ENCODE data around the gene CTBP2.

Gene CTBP2

GRCh38 chr10:124977161-124977560 lies 183.2 kb downstream of the CTBP2 start:
- DNase-seq (ENCODE audit: low spot score): no peak

DNA sequence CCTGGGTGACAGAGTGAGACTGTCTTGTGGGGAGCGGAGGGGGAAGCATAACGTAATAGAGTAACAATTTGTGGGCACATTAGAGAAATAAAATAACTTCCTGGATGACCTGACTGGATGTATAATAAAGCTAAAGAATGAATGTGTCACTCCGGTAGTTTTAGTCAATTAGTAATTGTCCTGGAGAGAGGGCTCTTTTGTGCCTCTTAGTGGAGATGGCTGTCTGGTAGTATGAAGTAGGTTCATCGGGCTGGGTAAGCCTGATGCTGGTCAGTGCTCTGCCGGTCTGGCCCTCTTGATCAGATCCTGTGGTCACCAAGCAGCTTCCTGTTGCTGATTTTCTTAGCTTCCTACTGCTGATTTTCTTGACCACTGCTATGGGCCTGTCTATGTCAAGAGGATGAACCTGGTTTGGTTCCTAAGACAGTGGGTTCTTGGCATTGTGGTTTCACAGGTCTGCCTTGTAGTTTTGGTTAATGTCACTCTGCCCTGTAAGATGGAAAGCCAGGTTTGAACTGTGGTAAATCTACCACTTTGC lies 184.3 kb downstream of the CTBP2 start:
- DNase-seq (ENCODE audit: low spot score): no peak

DNA sequence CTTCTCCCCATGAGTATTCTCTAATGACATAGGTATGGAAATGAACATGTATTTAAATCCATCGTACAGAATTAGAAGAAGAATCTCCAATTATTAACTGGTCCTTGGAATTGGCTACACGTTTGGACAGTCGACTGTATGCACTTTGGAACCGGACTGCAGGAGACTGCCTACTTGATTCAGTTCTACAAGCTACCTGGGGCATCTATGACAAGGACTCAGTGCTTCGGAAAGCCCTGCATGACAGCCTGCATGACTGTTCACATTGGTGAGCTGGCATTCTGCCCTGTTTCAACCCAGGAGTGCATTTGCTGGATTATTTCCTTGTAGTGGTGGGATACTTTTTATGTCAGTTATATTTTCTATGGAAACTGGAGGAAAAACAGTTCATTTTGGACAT lies 186.2 kb downstream of the CTBP2 start:
- no peak for DNase-seq (ENCODE audit: low spot score)

DNA sequence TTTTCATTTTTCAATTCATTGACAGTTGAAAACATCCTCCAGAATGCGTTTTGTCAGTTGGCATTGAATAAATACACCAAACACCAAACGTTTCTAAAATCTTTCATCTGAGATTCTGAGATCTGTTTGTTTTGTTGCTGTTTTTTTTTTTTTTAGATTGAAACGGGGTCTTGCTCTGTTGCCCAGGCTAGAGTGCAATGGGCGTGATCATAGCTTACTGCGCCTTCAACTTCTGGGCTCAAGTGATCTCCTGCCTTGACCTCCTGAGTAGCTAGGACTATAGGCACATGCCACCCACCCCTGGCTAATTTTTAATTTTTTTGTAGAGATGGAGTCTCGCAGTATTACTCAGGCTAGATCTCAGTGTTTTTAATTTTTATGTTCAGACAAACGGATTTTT lies 187.7 kb downstream of the CTBP2 start:
- DNase-seq (ENCODE audit: low spot score): no peak

DNA sequence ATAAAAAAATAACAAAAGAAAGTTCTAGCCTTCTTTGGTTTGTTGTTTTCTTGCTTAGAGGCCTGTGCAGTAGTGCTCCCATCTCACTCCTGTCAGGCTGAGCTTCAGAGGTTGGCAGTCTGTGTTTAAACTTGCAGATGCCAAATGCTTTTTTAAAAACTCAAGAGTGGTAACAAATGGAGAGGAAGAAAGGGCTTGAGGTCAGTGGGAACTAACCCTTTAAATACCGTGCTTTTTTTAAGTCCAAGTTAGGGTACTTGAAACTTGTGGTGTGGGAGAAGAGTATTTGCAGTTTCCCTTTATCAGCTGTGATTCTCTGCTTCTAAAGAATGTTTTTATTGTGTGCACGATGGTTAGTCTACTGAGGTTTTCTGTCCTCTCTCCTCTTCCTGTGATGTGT lies 189.1 kb downstream of the CTBP2 start:
- no peak for DNase-seq (ENCODE audit: low spot score)

DNA sequence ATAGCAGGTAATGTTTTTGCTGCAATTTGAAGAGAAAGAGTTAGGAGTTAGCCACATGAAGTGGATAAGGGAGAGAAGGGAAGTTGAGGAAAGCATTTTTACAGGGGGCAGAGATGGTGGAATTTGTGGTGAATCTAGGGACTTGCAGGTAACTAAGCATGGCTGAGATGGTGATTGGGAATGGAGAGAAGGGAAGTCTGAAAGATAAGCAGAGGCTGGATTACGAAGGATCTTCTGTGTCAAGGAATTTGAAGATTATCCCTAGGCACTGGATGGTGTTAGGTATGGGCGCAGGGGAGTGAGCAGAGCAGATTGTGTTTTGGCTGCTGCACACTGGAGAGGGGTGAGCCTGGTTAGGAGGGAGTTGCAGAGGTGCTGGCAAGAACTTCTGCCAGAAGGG lies 193.1 kb downstream of the CTBP2 start:
- DNase-seq (ENCODE audit: low spot score): no peak

DNA sequence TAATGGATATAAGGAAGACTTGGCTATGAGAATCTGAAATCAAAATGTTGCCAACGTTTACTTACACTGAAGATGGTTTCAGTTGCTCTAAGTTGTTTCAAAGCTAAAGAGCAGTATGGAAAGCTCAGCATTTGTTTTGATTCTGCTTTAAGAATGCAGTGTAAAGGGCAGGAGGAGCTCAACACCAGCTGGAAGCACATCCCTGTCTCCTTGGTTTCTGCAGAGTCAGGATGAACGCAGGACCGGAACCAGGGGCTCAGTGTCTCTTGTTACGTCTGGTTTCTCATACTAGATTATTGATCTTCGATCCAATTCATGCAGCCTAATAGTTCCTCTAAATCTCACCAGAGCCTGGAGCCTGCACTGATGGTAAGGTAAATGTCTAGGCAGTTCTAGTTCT lies 194.4 kb downstream of the CTBP2 start:
- DNase-seq (ENCODE audit: low spot score): no peak

GRCh38 chr10:124963866-124964720 lies 196.3 kb downstream of the CTBP2 start:
- no peak for DNase-seq (ENCODE audit: low spot score)

DNA sequence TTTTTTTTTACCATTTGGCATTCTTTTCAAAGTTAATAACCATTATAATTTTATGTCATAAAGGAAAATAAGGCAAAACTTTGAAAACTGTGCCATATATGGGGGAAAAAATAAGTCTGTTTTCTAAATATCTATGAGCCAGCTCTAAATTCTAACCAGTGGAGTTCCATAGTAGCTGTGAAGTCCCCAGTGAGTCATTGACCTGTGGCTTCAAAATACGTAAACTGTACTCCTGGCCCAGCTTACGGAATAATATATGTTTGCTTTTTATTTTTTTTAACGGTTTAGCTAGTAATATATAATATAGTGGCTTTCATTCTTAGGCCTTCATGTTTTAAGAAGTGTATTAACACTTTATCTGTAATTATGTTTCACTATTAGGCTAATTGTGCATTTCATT lies 197.9 kb downstream of the CTBP2 start:
- DNase-seq (ENCODE audit: low spot score): no peak

- DNase-seq (ENCODE audit: low spot score): no peak
Observed at GRCh38 chr10:124961248-124961570, 199.2 kb downstream of the CTBP2 start.

DNA sequence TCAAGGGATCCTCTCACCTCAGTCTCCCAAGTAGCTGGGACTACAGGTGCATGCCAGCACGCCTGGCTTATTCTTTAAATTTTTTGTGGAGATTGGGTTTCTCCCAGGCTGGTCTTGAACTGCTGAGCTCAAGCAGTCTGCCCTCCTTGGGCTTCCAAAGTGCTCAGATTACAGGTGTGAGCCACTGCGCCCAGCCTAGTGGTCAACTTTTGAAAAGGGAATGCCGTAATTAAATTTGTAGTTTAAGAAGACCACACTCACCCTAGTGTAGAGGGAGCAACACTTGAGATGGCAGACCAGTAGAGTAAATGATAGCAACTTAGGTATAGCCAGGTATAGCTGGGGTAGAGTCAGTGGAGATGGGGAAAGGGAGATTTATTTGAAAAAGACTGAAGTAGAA lies 200.8 kb downstream of the CTBP2 start:
- no peak for DNase-seq (ENCODE audit: low spot score)

- DNase-seq (ENCODE audit: low spot score): no peak
Observed at GRCh38 chr10:124957404-124957947, 202.9 kb downstream of the CTBP2 start.

DNA sequence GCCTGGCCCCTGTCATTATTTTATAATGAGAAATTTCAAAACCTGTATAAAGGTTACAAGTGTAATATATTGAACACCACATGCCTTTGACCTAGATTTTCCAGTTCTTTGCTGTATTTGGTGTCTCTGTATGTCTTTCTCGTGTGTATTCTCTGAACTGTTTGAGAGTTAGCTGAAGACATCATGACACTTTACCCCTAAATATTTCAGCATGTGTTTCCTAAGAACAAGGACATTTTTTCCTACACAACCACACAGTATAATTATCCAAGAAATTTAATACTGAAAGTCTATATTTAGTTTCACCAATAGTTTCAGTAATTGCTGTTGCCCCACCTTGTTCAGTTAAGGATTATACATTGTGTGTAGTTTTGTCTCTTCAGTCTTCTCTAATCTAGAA lies 203.6 kb downstream of the CTBP2 start:
- DNase-seq (ENCODE audit: low spot score): no peak

DNA sequence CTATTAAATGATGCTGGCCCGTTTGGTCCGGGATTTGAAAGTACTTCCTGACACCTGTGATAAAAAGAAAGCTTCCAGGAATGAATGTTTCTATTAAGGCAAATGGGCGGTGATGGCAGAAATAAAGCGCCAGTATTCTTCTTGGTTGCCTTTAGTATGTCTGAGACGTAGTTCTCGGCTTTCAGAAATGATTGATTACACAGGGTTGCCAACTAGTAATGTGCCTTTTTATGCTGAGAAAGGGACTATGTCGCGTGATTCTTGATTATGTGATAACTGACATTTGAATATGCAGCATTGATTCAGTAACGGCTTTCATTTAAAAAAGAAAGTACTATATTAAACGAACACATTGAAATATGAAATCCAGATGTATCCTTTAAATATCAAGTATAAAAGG lies 204.5 kb downstream of the CTBP2 start:
- no peak for DNase-seq (ENCODE audit: low spot score)

DNA sequence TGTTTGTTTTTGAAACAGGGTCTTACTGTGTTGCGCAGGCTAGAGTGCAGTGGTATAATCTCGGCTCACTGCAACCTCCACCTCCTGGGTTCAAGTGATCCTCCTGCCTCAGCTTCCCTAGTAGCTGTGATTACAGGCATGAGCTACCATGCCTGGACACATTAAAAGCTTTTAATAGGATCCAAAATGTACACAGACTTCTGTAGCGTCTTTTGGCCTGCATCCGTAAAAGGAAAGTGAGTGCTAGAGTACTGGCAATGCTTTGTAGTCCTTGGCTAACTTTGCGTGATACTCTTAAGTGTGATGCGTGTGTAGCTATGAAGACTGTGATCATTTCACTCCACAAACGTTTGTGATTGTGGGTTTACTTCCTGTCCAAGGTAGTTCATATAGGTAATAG lies 205.1 kb downstream of the CTBP2 start:
- no peak for DNase-seq (ENCODE audit: low spot score)

DNA sequence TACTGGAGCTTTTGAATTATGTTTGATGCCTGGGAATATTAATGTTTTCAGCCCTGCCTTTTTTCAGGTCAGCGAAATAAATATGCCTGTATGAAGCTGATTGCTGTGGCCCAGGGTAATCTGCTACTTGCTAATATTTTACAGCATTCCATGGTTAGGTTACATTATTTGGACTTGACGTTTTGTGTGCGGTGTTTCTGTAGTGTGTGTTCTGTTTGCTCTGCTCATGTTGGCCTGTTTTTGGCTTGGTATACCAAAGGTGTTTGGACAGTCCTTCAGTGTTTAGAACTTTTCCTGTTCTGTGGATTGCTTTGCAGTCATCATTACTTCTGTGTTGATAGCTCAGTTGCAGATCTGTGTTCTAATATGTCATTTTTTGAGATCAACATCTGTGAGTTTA lies 206.9 kb downstream of the CTBP2 start:
- no peak for DNase-seq (ENCODE audit: low spot score)

DNA sequence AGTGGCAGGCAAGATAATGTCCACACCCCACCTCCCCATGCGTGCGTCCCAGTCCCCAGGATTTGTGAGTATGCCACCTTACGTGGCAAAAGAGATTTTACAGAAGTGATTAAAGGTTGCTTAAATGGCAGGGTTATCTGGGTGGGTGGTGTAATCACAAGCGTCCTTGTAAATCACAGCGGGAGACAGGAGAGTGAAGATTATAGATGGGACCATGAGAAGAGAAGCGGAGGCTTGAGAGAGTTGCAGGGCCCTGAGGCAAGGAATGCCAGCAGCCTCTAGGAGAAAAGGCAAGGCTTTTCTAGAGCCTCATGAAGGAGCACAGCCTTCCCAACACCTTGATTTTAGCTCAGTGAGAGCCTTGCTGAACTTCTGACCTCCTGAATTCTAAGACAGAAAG lies 208.2 kb downstream of the CTBP2 start:
- DNase-seq (ENCODE audit: low spot score): no peak

GRCh38 chr10:124949543-124949942 lies 210.8 kb downstream of the CTBP2 start:
- no peak for DNase-seq (ENCODE audit: low spot score)

GRCh38 chr10:124946945-124947344 lies 213.4 kb downstream of the CTBP2 start:
- no peak for DNase-seq (ENCODE audit: low spot score)

DNA sequence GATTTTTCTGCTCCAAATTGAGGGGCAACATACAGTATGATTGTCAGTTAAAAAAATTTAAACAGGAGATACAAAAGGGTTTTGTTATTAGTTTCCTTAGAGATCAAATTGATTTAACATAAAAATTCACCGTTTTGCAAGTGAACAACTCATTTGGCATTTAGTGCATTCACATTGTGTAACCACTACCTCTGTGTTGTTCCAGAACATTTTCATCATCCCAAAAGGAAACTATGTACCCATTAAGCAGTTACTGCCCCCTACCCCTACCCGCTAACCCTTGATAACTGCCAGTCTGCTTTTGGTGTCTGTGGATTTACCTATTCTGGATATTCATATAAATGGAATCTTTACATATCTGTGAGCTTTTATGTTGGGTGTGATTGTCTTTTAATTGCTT lies 215.4 kb downstream of the CTBP2 start:
- DNase-seq (ENCODE audit: low spot score): no peak

DNA sequence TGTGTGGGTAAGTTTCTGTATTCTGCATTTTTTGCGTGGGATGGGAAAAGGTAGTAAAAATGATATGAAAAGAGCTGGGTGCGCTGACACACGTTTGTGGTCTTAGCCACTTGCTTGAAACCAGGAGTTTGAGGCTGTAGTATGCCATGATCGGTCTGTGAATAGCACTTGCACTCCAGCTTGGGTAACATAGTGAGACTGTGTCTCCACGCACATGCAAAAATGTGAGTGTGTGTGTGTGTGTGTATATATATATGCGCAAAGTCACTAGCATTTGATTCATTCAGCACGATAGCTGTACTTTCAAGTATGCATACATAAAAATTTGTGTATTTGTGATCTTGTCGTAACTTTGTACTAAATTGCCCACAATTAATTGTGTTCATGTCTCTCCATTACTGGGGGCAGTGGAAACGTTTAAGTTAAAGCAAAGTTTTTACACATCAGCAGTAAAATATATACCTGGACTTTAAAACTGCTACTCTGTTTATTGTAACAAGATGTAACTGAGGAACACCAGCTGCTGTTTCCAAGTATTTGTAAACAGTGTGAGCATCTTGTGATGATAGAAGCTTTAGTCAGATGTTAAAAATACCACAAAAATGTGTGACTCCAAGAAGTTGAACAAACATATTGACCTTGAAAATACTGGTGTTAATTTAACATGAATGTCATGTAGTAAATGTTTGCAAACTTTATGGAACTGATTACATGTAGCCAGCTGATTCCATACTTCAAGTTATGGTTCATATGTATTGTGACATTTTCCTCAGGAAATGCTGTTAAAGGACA lies 216.9 kb downstream of the CTBP2 start:
- DNase-seq (ENCODE audit: low spot score): no peak

DNA sequence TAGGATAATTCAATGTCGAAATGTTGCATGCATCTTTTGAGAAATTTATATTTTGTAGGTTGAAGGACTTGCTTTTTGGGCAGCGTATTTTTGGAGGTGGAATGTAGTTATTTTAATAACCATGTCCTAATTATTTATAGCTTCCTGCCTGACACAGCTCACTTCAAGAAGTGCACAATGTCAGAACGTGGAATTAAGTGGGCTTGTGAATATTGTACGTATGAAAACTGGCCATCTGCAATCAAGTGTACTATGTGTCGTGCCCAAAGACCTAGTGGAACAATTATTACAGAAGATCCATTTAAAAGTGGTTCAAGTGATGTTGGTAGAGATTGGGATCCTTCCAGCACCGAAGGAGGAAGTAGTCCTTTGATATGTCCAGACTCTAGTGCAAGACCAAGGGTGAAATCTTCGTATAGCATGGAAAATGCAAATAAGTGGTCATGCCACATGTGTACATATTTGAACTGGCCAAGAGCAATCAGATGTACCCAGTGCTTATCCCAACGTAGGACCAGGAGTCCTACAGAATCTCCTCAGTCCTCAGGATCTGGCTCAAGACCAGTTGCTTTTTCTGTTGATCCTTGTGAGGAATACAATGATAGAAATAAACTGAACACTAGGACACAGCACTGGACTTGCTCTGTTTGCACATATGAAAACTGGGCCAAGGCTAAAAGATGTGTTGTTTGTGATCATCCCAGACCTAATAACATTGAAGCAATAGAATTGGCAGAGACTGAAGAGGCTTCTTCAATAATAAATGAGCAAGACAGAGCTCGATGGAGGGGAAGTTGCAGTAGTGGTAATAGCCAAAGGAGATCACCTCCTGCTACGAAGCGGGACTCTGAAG lies 217.8 kb downstream of the CTBP2 start:
- DNase-seq (ENCODE audit: low spot score): no peak
